HL-60 (cell line): ENCODE results near the gene KCTD16.

Experiments used
- DNase-seq, 2 experiments: peaks; one replicate each; pipeline ENCODE4 v3.0.0-alpha.2; 2010 to 2020; ENCODE audit warnings: low read depth in 1 of 2, low spot score in 1 of 2
- H3K27ac ChIP-seq: fragments of 250-450 bp; sonication (Bioruptor Pico); replicated peaks from 2 replicates; pipeline ENCODE4 v1.5.1; 2020; ENCODE audit warnings: mild to moderate bottlenecking, moderate library complexity
- H3K27me3 ChIP-seq: fragments of 250-450 bp; sonication (Bioruptor Pico); 2 replicates; pipeline ENCODE4 v1.5.1; 2021; ENCODE audit warnings: mild to moderate bottlenecking, moderate library complexity; ENCODE audit not compliant: insufficient read depth, poor library complexity, severe bottlenecking
- H3K4me3 ChIP-seq: replicated peaks from 2 replicates; pipeline ENCODE4 v1.5.1; 2011; ENCODE audit warnings: mild to moderate bottlenecking, control low read depth, low read length; ENCODE audit not compliant: insufficient read depth
- CTCF ChIP-seq: IDR thresholded peaks from one replicate; pipeline ENCODE4 v1.5.1; 2011; ENCODE audit warnings: low read length, control low read depth, inconsistent platforms; ENCODE audit not compliant: insufficient read depth
- GABPA ChIP-seq: IDR thresholded peaks from 2 replicates; pipeline ENCODE4 v1.6.1; 2012; ENCODE audit warnings: low read depth
- POLR2AphosphoS5 ChIP-seq: IDR thresholded peaks from 2 replicates; pipeline ENCODE4 v1.6.1; 2012; ENCODE audit warnings: low read depth
- SPI1 ChIP-seq: IDR thresholded peaks from 2 replicates; pipeline ENCODE4 v1.6.1; 2012; ENCODE audit warnings: low read depth, mild to moderate bottlenecking, borderline replicate concordance
- TF ChIP-seq, protein P1 (sequence below): IDR thresholded peaks from 2 replicates; pipeline ENCODE4 v1.6.1; 2012; ENCODE audit warnings: low read depth; ENCODE audit not compliant: insufficient replicate concordance

Gene KCTD16

DNA sequence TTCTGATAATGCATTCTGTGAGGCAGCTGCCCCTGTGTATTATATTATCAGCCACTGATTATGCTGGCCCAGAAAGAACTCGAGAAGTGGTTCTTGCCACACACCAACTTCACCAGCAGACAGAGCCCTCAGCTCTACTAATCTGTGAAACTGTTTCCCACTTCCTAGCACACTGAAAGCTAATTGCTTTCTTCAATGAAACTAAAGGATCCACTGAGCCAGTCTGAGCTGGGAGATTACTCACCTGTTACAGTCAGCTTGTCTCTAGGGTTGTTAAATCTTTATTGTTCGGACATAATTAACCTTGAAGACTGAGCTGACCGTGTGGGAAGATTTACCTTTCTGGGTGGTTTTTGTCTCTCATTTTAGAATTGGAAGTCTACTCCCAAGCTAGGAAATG is 263.2 kb downstream of the KCTD16 start:
- no peak overlapping the region for H3K4me3 ChIP-seq
- TF ChIP-seq SPI1 = no peak
- TF ChIP-seq, protein P1, sequence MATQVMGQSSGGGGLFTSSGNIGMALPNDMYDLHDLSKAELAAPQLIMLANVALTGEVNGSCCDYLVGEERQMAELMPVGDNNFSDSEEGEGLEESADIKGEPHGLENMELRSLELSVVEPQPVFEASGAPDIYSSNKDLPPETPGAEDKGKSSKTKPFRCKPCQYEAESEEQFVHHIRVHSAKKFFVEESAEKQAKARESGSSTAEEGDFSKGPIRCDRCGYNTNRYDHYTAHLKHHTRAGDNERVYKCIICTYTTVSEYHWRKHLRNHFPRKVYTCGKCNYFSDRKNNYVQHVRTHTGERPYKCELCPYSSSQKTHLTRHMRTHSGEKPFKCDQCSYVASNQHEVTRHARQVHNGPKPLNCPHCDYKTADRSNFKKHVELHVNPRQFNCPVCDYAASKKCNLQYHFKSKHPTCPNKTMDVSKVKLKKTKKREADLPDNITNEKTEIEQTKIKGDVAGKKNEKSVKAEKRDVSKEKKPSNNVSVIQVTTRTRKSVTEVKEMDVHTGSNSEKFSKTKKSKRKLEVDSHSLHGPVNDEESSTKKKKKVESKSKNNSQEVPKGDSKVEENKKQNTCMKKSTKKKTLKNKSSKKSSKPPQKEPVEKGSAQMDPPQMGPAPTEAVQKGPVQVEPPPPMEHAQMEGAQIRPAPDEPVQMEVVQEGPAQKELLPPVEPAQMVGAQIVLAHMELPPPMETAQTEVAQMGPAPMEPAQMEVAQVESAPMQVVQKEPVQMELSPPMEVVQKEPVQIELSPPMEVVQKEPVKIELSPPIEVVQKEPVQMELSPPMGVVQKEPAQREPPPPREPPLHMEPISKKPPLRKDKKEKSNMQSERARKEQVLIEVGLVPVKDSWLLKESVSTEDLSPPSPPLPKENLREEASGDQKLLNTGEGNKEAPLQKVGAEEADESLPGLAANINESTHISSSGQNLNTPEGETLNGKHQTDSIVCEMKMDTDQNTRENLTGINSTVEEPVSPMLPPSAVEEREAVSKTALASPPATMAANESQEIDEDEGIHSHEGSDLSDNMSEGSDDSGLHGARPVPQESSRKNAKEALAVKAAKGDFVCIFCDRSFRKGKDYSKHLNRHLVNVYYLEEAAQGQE = no peak
- TF ChIP-seq GABPA = no peak
- no peak for TF ChIP-seq POLR2AphosphoS5
- no peaks in the 10 kb centered on the region for H3K27me3 ChIP-seq
- DNase-seq = no peak
- no peak overlapping the region for H3K27ac ChIP-seq

GRCh38 chr5:144436007-144436406 is 265.3 kb downstream of the KCTD16 start:
- no peaks in the 10 kb centered on the region for H3K27me3 ChIP-seq
- H3K27ac ChIP-seq = no peak overlapping the region
- DNase-seq = no peak
- no peak for TF ChIP-seq POLR2AphosphoS5
- TF ChIP-seq CTCF = no peak
- TF ChIP-seq, protein P1 = no peak
- TF ChIP-seq GABPA = no peak
- no peak for TF ChIP-seq SPI1
- no peak overlapping the region for H3K4me3 ChIP-seq

- no peak for DNase-seq
- no peak overlapping the region for H3K4me3 ChIP-seq
- TF ChIP-seq GABPA (no peak), SPI1 (no peak)
- TF ChIP-seq, protein P1 = no peak
- no peak overlapping the region for H3K27ac ChIP-seq
- no peaks in the 10 kb centered on the region for H3K27me3 ChIP-seq
These were observed 267.6 kb downstream of the KCTD16 start for GRCh38 chr5:144438237-144438636.

GRCh38 chr5:144448457-144448856 is 277.8 kb downstream of the KCTD16 start:
- Histone ChIP-seq H3K27ac (no peak overlapping the region), H3K4me3 (no peak overlapping the region), H3K27me3 (no peaks in the 10 kb centered on the region)
- no peak for TF ChIP-seq CTCF
- TF ChIP-seq, protein P1 = no peak
- TF ChIP-seq POLR2AphosphoS5 = no peak
- TF ChIP-seq GABPA = no peak
- no peak for TF ChIP-seq SPI1
- no peak for DNase-seq
